Pancreas (tissue), 10 donors: ENCODE results near the gene PRSS27. TPM values are rescaled to one million over a fixed set of nuclear protein-coding genes. Genes with fewer than 3 reads are reported as not detected.
A peak's percentile ranks its signal among the peaks of the same experiment; 100 is the strongest.
"Not testable (repeated sequence)": the region's sequence is repeated elsewhere in the genome, so short reads cannot be mapped to it uniquely, and the experiment has no call there.

Experiments
- ATAC-seq, 4 donors: fragments of 200-7000 bp; cut with Tn5 transposase; one replicate each; pipeline versions ENCODE4 v1.8.0 to v1.9.1; 2020; ENCODE audit warnings: mild to moderate bottlenecking in 4 of 4, moderate library complexity in 4 of 4
- DNase-seq, 6 donors: peaks; one replicate each; pipeline ENCODE4 v3.0.0-alpha.2; 2020
- FAIRE-seq: peaks from 2 replicates; lab custom pipeline; 2012; peaks lifted over from hg19 to GRCh38; lab: Jason Lieb, UNC
- H3K27ac ChIP-seq, 4 donors: fragments of 200-600 bp; sonication (generic); 1 replicate in 3 of 4; 2 replicates in 1 of 4; pipeline versions ENCODE4 v1.5.0 to v1.8.0; 2020
- H3K27me3 ChIP-seq, 4 donors: fragments of 200-600 bp; one replicate each; pipeline ENCODE4 v1.8.0; 2021
- H3K36me3 ChIP-seq, 3 donors: fragments of 200-600 bp; sonication (generic) in 1 of 3; one replicate each; pipeline versions ENCODE4 v1.5.0 to v1.8.0; 2020 to 2021
- H3K4me1 ChIP-seq, 3 donors: fragments of 200-600 bp; one replicate each; pipeline ENCODE4 v1.8.0; 2021
- H3K4me3 ChIP-seq, 4 donors: fragments of 200-600 bp; sonication (generic) in 2 of 4; one replicate each; pipeline versions ENCODE4 v1.5.0 to v1.8.0; 2020 to 2021
- H3K9me3 ChIP-seq, 4 donors: fragments of 200-600 bp; one replicate each; pipeline ENCODE4 v1.8.0; 2021
- CTCF ChIP-seq, 4 donors: fragments of 200-600 bp; sonication (generic) in 3 of 4; IDR thresholded peaks; one replicate each; pipeline versions ENCODE4 v1.5.0 to v1.8.0; 2021; ENCODE audit warnings: antibody characterized with exemption in 4 of 4
- WGBS, 2 donors: extraction: QIAGEN DNeasy Blood & Tissue Kit; methylation state at CpG; one replicate each; pipeline ENCODE4 v1.1.7; 2013; 5-methylcytosine and 5-hydroxymethylcytosine counted together
- intact Hi-C, 3 donors: fragments of 100-400 bp; cut with DNase I; formaldehyde crosslinking; loops; one replicate each; pipeline versions ENCODE4 v1.11.1 to v1.14.2; 2022
- polyA plus RNA-seq, 2 donors: library from polyadenylated mRNA; stranded (reverse); fragments of 200-250 nt; gene quantifications; one replicate each; pipeline ENCODE4 v1.2.3, GENCODE V29; 2013
- total RNA-seq, 6 donors: library from RNA; stranded (reverse); fragmentation: NEBNext Ultra II Directional in 4 of 6; extraction: Animal tissue kit (Norgen Biotek cat#: 25700) in 4 of 6; gene quantifications; one replicate each; pipeline versions ENCODE4 v1.2.1 to v1.2.4, GENCODE V29; 2021 to 2023
- donor health status: healthy with polysubstance abuse.
- donor health status: DM: no; HTN: no; CAD: no; lungs with moderate emphysema.
- donor health status: DM: no; HTN: no; CAD: no.
- donor health status: control.
- donor health status: control.
- donor health status: Bipolar disorder and iron deficiency.
- donor health status: DM: yes; HTN: yes; CAD: no.
- donor health status: DM: no; HTN: no; CAD: no.
- donor health status: DM: no; HTN: no; CAD: no.
- donor health status: DM: yes; HTN: yes; CAD: no.

The PRSS27 gene
- total and polyA plus RNA-seq, 8 donors = 0.22 to 2.1 (median 0.56) TPM

GRCh38 chr16:2687531-2688308, 32.3 kb downstream of the PRSS27 start:
- ATAC-seq (no peak), FAIRE-seq (no peak), DNase-seq (peak in 1 of 6 donors; percentile 21)
- no peak overlapping the region for H3K4me3 ChIP-seq
- intact Hi-C loops = no loop called here
- peaks cover 0 to 6% (median 0%) of the 10 kb centered on the region in 3 donors for H3K4me1 ChIP-seq
- no peaks in the 10 kb centered on the region for H3K27me3 ChIP-seq
- no peak for TF ChIP-seq CTCF (IDR thresholded peaks at IDR 0.05)
- no peaks in the 10 kb centered on the region for H3K36me3 ChIP-seq
- no peaks in the 10 kb centered on the region for H3K9me3 ChIP-seq
- WGBS, 2 donors = 89 to 90% methylated on average over 19 of the region's 19 CpGs
- H3K27ac ChIP-seq = no peak overlapping the region

- Histone ChIP-seq H3K4me1 (peaks cover 0 to 6% (median 0%) of the 10 kb centered on the region in 3 donors), H3K36me3 (no peaks in the 10 kb centered on the region), H3K27ac (no peak overlapping the region), H3K27me3 (no peaks in the 10 kb centered on the region), H3K9me3 (no peaks in the 10 kb centered on the region), H3K4me3 (no peak overlapping the region)
- WGBS, 2 donors = 80 to 82% methylated on average over 20 of the region's 20 CpGs
- intact Hi-C loops = no loop called here
- ATAC-seq (peak in 1 of 4 donors; percentile 21), FAIRE-seq (no peak), DNase-seq (peak in 1 of 6 donors; percentile 39)
- TF ChIP-seq CTCF (IDR thresholded peaks at IDR 0.05) = no peak
These were observed 33.0 kb downstream of the PRSS27 start for GRCh38 chr16:2686912-2687507.

- H3K27me3 ChIP-seq, H3K9me3 ChIP-seq, H3K27ac ChIP-seq, FAIRE-seq, H3K36me3 ChIP-seq, intact Hi-C loops, DNase-seq, H3K4me1 ChIP-seq, H3K4me3 ChIP-seq, ATAC-seq: not testable (repeated sequence)
- no CpG with 5 or more reads among the region's 9 CpGs for WGBS, 2 donors
These were observed 33.9 kb downstream of the PRSS27 start for GRCh38 chr16:2686075-2686474.

GRCh38 chr16:2683041-2683440, 37.0 kb downstream of the PRSS27 start:
- H3K27me3 ChIP-seq, FAIRE-seq, H3K4me1 ChIP-seq, ATAC-seq, DNase-seq, H3K9me3 ChIP-seq, intact Hi-C loops, H3K36me3 ChIP-seq: not testable (repeated sequence)
- Histone ChIP-seq H3K4me3 (peak overlapping the region; percentile 90 to 100 (median 95)), H3K27ac (peak overlapping the region in 2 of 4 donors; percentile 58 to 70)
- 3 to 5% methylated on average over 13 of the region's 13 CpGs for WGBS, 2 donors

- Histone ChIP-seq H3K27me3 (no peaks in the 10 kb centered on the region), H3K4me1 (peaks cover 0 to 9% (median 7%) of the 10 kb centered on the region in 3 donors), H3K4me3 (peak within 1 kb of the TSS; percentile 90 to 100 (median 95)), H3K36me3 (no peaks in the 10 kb centered on the region), H3K9me3 (no peaks in the 10 kb centered on the region), H3K27ac (peak within 1 kb of the TSS; percentile 56 to 70 (median 60))
- TF ChIP-seq CTCF (IDR thresholded peaks at IDR 0.05) = no peak
- DNase-seq (peak; percentile 94 to 98 (median 96)), ATAC-seq (peak; percentile 97 to 99 (median 98)), FAIRE-seq (no peak)
- 0 to 1% methylated on average over 61 to 73 of the region's 73 CpGs for WGBS, 2 donors
- intact Hi-C loops = no loop called here
These were observed 37.6 kb downstream of the PRSS27 start, which contains the start of gene KCTD5 for GRCh38 chr16:2682209-2683021. TSS of gene KCTD5 (plus strand) at chr16:2682523. CDS start at chr16:2682549, 26 bp downstream.

GRCh38 chr16:2680360-2680759, 39.7 kb downstream of the PRSS27 start:
- H3K36me3 ChIP-seq, H3K27ac ChIP-seq, DNase-seq, H3K4me3 ChIP-seq, ATAC-seq, H3K27me3 ChIP-seq, H3K4me1 ChIP-seq, intact Hi-C loops, H3K9me3 ChIP-seq, FAIRE-seq: not testable (repeated sequence)
- 88 to 92% methylated on average over 8 of the region's 8 CpGs for WGBS, 2 donors

GRCh38 chr16:2679902-2680301, 40.1 kb downstream of the PRSS27 start:
- not testable (repeated sequence) for H3K27ac ChIP-seq, ATAC-seq, FAIRE-seq

GRCh38 chr16:2678206-2678965, 41.6 kb downstream of the PRSS27 start:
- intact Hi-C loops, DNase-seq, ATAC-seq, H3K9me3 ChIP-seq, H3K4me3 ChIP-seq, H3K27ac ChIP-seq, FAIRE-seq, H3K36me3 ChIP-seq, H3K27me3 ChIP-seq, H3K4me1 ChIP-seq: not testable (repeated sequence)
- WGBS, 2 donors = 90% methylated on average over 15 to 16 of the region's 23 CpGs

More at GRCh38 chr16:2679902-2680301, 40.1 kb downstream of the PRSS27 start:
- H3K9me3 ChIP-seq, H3K27me3 ChIP-seq, intact Hi-C loops, H3K36me3 ChIP-seq, H3K4me1 ChIP-seq, H3K4me3 ChIP-seq, DNase-seq: not testable (repeated sequence)
- WGBS, 2 donors = 82 to 89% methylated on average over 4 of the region's 4 CpGs
